GM12878 (cell line): Measurements from ENCODE around the gene ZBTB18. TPM values are rescaled to one million over a fixed set of nuclear protein-coding genes. Genes with fewer than 3 reads are reported as not detected.

Experiments used
- ATAC-seq: fragments of 200-7000 bp; cut with Tn5 transposase; 3 replicates; pipeline ENCODE4 v1.9.1; 2020; ENCODE audit warnings: mild to moderate bottlenecking, moderate library complexity
- BruUV-seq: library from RNA; stranded (reverse); fragments of 400-500 nt; replicated peaks from 2 replicates; lab custom pipeline; 2021; lab: Mats Ljungman, UMichigan
- CTCF ChIA-PET: fragments of 300-600 bp; sonication (Branson Sonifier 250); formaldehyde crosslinking; extraction: SDS; loops from one replicate; lab custom pipeline; 2021; ENCODE audit warnings: inconsistent platforms; lab: Yijun Ruan, JAX
- POLR2A ChIA-PET: fragments of 350-600 bp; formaldehyde crosslinking; extraction: SDS; loops from one replicate; lab custom pipeline; 2021; ENCODE audit warnings: inconsistent platforms; lab: Charles Lee
- RAD21 ChIA-PET: fragments of 300-600 bp; sonication (Branson Sonifier 250); formaldehyde crosslinking; loops from one replicate; lab custom pipeline; 2023; ENCODE audit warnings: antibody characterized with exemption; ENCODE audit not compliant: unreplicated experiment; lab: Charles Lee
- SMC1A ChIA-PET: fragments of 300-600 bp; sonication (Branson Sonifier 250); formaldehyde crosslinking; loops from one replicate; lab custom pipeline; 2023; ENCODE audit not compliant: unreplicated experiment, uncharacterized antibody; lab: Charles Lee
- DNase-seq: peaks from one replicate; pipeline ENCODE4 v3.0.0-alpha.2; 2011; ENCODE audit warnings: low read depth, low spot score
- FAIRE-seq: peaks from 3 replicates; lab custom pipeline; 2011; peaks lifted over from hg19 to GRCh38; lab: Jason Lieb, UNC
- H2AFZ ChIP-seq: 2 replicates; pipeline ENCODE4 v1.6.0; 2011; ENCODE audit warnings: low read depth, low read length, control low read depth; ENCODE audit not compliant: control insufficient read depth
- H3K27ac ChIP-seq: 2 replicates; pipeline ENCODE4 v1.5.1; 2011; ENCODE audit warnings: control low read depth; ENCODE audit not compliant: control insufficient read depth, insufficient read depth
- H3K27me3 ChIP-seq, 2 experiments: replicated peaks in 1 of 2; 2 replicates each; pipeline versions ENCODE4 v1.6.0 to v1.6.1; 2011; ENCODE audit warnings: low read length in 1 of 2; ENCODE audit not compliant: control insufficient read depth in 2 of 2, insufficient read depth in 2 of 2
- H3K36me3 ChIP-seq, 2 experiments: 2 replicates each; pipeline ENCODE4 v1.5.1; 2011; ENCODE audit warnings: low read length in 1 of 2; ENCODE audit not compliant: control insufficient read depth in 2 of 2, insufficient read depth in 2 of 2
- H3K4me1 ChIP-seq: 2 replicates; pipeline ENCODE4 v1.6.1; 2011; ENCODE audit warnings: mild to moderate bottlenecking, low read length, moderate library complexity, mixed read lengths; ENCODE audit not compliant: control insufficient read depth, insufficient read depth
- H3K4me2 ChIP-seq: 2 replicates; pipeline ENCODE4 v1.6.0; 2011; ENCODE audit warnings: control low read depth; ENCODE audit not compliant: control insufficient read depth, insufficient read depth
- H3K4me3 ChIP-seq: fragments of 200-600 bp; sonication (generic); 2 replicates; pipeline ENCODE4 v1.5.1; 2016
- H3K79me2 ChIP-seq: 2 replicates; pipeline ENCODE4 v1.6.0; 2011; ENCODE audit warnings: low read length; ENCODE audit not compliant: control insufficient read depth, insufficient read depth
- H3K9ac ChIP-seq: 2 replicates; pipeline ENCODE4 v1.8.0; 2011; ENCODE audit warnings: low read length, control low read depth, mixed read lengths; ENCODE audit not compliant: control insufficient read depth, insufficient read depth
- H3K9me3 ChIP-seq: replicated peaks from 3 replicates; pipeline ENCODE4 v1.5.1; 2011; ENCODE audit warnings: mild to moderate bottlenecking, low read length; ENCODE audit not compliant: control insufficient read depth, insufficient read depth
- H4K20me1 ChIP-seq: 2 replicates; pipeline ENCODE4 v1.6.0; 2011; ENCODE audit not compliant: control insufficient read depth, insufficient read depth
- EGR1 ChIP-seq, 2 experiments: IDR thresholded peaks; 1 replicate in 1 of 2; 2 replicates in 1 of 2; pipeline ENCODE4 v1.6.1; 2011 to 2012; ENCODE audit warnings: low read depth in 2 of 2, low read length in 2 of 2, borderline replicate concordance in 1 of 2, mild to moderate bottlenecking in 1 of 2, moderate library complexity in 1 of 2
- HDGF ChIP-seq: fragments of 450-650 bp; IDR thresholded peaks from 2 replicates; pipeline ENCODE4 v1.6.1; 2016; ENCODE audit warnings: antibody characterized with exemption
- KDM1A ChIP-seq: fragments of 200-600 bp; sonication (generic); IDR thresholded peaks from 2 replicates; pipeline ENCODE4 v1.6.1; 2016; ENCODE audit warnings: borderline replicate concordance
- LARP7 ChIP-seq: fragments of 450-650 bp; IDR thresholded peaks from 2 replicates; pipeline ENCODE4 v1.6.1; 2017; ENCODE audit warnings: mild to moderate bottlenecking
- MXI1 ChIP-seq: fragments of 150-350 bp; IDR thresholded peaks from 2 replicates; pipeline ENCODE4 v1.6.1; 2011; ENCODE audit warnings: low read depth, mild to moderate bottlenecking, inconsistent platforms, low read length, improper control_type of control experiment
- NR2F1 ChIP-seq: fragments of 450-650 bp; conservative IDR thresholded peaks from 2 replicates; pipeline ENCODE4 v1.6.1; 2017; ENCODE audit warnings: mild to moderate bottlenecking
- PAX5 ChIP-seq: IDR thresholded peaks from 2 replicates; pipeline ENCODE4 v1.6.1; 2011; ENCODE audit warnings: low read depth, low read length, borderline replicate concordance
- RCOR1 ChIP-seq: conservative IDR thresholded peaks from 2 replicates; pipeline ENCODE4 v1.6.1; 2012; ENCODE audit warnings: low read depth, low read length, improper control_type of control experiment
- RELA ChIP-seq: fragments of 450-650 bp; IDR thresholded peaks from 2 replicates; pipeline ENCODE4 v1.8.0; 2014; ENCODE audit warnings: borderline replicate concordance; ENCODE audit not compliant: partially characterized antibody
- WGBS: methylation state at CpG from one replicate; pipeline ENCODE4 v1.1.6; 2016; ENCODE audit warnings: low lambda C conversion rate; ENCODE audit not compliant: insufficient replicate concordance, insufficient coverage; ENCODE audit errors: missing lambda C conversion rate; 5-methylcytosine and 5-hydroxymethylcytosine counted together
- in situ Hi-C: fragments of 300-500 bp; cut with MboI; formaldehyde crosslinking; loops from 9 replicates; pipeline ENCODE4 v1.14.3; 2018; ENCODE audit warnings: mixed read lengths
- intact Hi-C: fragments of 100-400 bp; cut with micrococcal nuclease; formaldehyde crosslinking; loops from one replicate; pipeline ENCODE4 v1.14.2; 2022; ENCODE audit not compliant: unreplicated experiment
- polyA plus RNA-seq, 11 experiments: library from polyadenylated mRNA; depleted of rRNA in 4 of 11; unstranded in 6 of 11; stranded (reverse) in 5 of 11; fragments of >200 nt; fragmentation: Nextera tagmentation in 4 of 11; fragmentation: Illumina TruSeq in 1 of 11; extraction: Ambion mirVana in 4 of 11; extraction: Trizol in 1 of 11; gene quantifications; 1 replicate in 1 of 11; 2 replicates in 10 of 11; pipeline versions ENCODE4 v1.2.1 to v1.2.3, GENCODE V29; 2011 to 2016; ENCODE audit warnings: inconsistent platforms in 2 of 11, missing spikeins in 2 of 11, low read depth in 1 of 11
- total RNA-seq, 4 experiments: library from RNA; depleted of rRNA in 3 of 4; stranded (reverse); fragments of >200 nt in 3 of 4; fragmentation: Illumina TruSeq in 1 of 4; extraction: Trizol in 1 of 4; gene quantifications; 2 replicates each; pipeline versions ENCODE4 v1.2.1 to v1.2.3, GENCODE V29; 2013 to 2021
- TF ChIP-seq, protein P1 (sequence below): IDR thresholded peaks from 2 replicates; pipeline ENCODE4 v1.6.1; 2012; ENCODE audit warnings: low read length, inconsistent platforms
- TF ChIP-seq, protein P2 (sequence below): fragments of 450-650 bp; formaldehyde crosslinking; IDR thresholded peaks from 2 replicates; pipeline ENCODE4 v1.4.0; 2022; ENCODE audit warnings: mild to moderate bottlenecking, moderate library complexity
- TF ChIP-seq, protein P3 (sequence below): fragments of 450-650 bp; formaldehyde crosslinking; IDR thresholded peaks from 2 replicates; pipeline ENCODE4 v1.4.0; 2020; ENCODE audit warnings: mild to moderate bottlenecking, moderate library complexity
- TF ChIP-seq, protein P4 (sequence below): fragments of 450-650 bp; IDR thresholded peaks from 2 replicates; pipeline ENCODE4 v1.6.1; 2017; ENCODE audit warnings: borderline replicate concordance

Gene ZBTB18
- total and polyA plus RNA-seq, 10 of the 15 experiments (the other 5 are each of a cell fraction or from before 2014, with no cell fraction given), result 0.27 to 8.6 (median 6.1) TPM

DNA sequence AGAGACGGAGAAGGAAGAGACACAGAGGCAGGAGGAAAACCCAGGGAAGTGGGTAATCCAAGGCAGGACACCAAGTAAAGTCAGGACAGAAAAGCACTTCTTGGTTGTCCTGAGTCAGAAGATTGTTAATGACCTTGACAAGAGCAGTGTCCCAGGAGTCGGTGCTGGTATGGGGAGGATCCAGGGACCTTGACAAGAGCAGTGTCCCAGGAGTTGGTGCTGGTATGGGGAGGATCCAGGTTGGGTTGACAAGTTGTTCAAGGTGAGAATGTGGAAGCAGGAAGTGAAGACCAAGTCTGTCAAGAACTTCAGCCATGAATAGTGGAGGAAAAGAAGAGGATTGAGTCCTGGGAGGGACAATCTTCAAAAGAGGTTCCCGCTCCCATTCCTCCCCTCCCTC lies 31.9 kb downstream of the ZBTB18 start:
- Histone ChIP-seq H3K4me3 (no peak overlapping the region), H3K27me3 (peaks cover 2 to 4% of the 10 kb centered on the region in 2 experiments; a peak in 3 of 4 replicates), H4K20me1 (no peaks in the 10 kb centered on the region), H2AFZ (no peak overlapping the region), H3K9me3 (no peaks in the 10 kb centered on the region), H3K27ac (no peak overlapping the region), H3K4me2 (no peak overlapping the region), H3K9ac (no peak overlapping the region), H3K36me3 (no peaks in the 10 kb centered on the region), H3K4me1 (no peaks in the 10 kb centered on the region), H3K79me2 (no peaks in the 10 kb centered on the region)
- DNase-seq, result no peak
- ChIA-PET RAD21 (no interaction called here), SMC1A (no interaction called here), CTCF (no interaction called here), POLR2A (interaction anchor here (0.6 kb wide), 1 partner anchor 90 kb away, joined by 4 read pairs; no protein-coding TSS in a partner anchor)
- BruUV-seq, result no TSS peak
- WGBS, result 88% methylated on average over 3 of the region's 3 CpGs
- intact Hi-C loops, result no loop called here
- in situ Hi-C loops, result no loop called here
- TF ChIP-seq RELA (no peak), PAX5 (no peak), HDGF (no peak), NR2F1 (no peak), KDM1A (no peak), MXI1 (no peak), EGR1 (IDR thresholded peaks at IDR 0.05; ENCODE audit: borderline replicate concordance in 1 of 2, low read depth in 2 of 2, low read length in 2 of 2) (no peak), LARP7 (no peak), RCOR1 (no peak)
- TF ChIP-seq, protein P1, sequence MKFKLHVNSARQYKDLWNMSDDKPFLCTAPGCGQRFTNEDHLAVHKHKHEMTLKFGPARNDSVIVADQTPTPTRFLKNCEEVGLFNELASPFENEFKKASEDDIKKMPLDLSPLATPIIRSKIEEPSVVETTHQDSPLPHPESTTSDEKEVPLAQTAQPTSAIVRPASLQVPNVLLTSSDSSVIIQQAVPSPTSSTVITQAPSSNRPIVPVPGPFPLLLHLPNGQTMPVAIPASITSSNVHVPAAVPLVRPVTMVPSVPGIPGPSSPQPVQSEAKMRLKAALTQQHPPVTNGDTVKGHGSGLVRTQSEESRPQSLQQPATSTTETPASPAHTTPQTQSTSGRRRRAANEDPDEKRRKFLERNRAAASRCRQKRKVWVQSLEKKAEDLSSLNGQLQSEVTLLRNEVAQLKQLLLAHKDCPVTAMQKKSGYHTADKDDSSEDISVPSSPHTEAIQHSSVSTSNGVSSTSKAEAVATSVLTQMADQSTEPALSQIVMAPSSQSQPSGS, result no peak
- TF ChIP-seq, protein P2, sequence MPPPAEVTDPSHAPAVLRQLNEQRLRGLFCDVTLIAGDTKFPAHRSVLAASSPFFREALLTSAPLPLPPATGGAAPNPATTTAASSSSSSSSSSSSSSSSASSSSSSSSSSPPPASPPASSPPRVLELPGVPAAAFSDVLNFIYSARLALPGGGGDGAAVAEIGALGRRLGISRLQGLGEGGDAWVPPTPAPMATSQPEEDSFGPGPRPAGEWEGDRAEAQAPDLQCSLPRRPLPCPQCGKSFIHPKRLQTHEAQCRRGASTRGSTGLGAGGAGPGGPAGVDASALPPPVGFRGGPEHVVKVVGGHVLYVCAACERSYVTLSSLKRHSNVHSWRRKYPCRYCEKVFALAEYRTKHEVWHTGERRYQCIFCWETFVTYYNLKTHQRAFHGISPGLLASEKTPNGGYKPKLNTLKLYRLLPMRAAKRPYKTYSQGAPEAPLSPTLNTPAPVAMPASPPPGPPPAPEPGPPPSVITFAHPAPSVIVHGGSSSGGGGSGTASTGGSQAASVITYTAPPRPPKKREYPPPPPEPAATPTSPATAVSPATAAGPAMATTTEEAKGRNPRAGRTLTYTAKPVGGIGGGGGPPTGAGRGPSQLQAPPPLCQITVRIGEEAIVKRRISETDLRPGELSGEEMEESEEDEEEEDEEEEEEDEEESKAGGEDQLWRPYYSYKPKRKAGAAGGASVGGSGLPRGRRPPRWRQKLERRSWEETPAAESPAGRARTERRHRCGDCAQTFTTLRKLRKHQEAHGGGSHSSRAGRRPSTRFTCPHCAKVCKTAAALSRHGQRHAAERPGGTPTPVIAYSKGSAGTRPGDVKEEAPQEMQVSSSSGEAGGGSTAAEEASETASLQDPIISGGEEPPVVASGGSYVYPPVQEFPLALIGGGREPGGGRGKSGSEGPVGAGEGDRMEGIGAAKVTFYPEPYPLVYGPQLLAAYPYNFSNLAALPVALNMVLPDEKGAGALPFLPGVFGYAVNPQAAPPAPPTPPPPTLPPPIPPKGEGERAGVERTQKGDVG, result no peak
- TF ChIP-seq, protein P3, sequence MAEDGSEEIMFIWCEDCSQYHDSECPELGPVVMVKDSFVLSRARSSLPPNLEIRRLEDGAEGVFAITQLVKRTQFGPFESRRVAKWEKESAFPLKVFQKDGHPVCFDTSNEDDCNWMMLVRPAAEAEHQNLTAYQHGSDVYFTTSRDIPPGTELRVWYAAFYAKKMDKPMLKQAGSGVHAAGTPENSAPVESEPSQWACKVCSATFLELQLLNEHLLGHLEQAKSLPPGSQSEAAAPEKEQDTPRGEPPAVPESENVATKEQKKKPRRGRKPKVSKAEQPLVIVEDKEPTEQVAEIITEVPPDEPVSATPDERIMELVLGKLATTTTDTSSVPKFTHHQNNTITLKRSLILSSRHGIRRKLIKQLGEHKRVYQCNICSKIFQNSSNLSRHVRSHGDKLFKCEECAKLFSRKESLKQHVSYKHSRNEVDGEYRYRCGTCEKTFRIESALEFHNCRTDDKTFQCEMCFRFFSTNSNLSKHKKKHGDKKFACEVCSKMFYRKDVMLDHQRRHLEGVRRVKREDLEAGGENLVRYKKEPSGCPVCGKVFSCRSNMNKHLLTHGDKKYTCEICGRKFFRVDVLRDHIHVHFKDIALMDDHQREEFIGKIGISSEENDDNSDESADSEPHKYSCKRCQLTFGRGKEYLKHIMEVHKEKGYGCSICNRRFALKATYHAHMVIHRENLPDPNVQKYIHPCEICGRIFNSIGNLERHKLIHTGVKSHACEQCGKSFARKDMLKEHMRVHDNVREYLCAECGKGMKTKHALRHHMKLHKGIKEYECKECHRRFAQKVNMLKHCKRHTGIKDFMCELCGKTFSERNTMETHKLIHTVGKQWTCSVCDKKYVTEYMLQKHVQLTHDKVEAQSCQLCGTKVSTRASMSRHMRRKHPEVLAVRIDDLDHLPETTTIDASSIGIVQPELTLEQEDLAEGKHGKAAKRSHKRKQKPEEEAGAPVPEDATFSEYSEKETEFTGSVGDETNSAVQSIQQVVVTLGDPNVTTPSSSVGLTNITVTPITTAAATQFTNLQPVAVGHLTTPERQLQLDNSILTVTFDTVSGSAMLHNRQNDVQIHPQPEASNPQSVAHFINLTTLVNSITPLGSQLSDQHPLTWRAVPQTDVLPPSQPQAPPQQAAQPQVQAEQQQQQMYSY (CRISPR knock-in tag), result no peak
- TF ChIP-seq, protein P4, sequence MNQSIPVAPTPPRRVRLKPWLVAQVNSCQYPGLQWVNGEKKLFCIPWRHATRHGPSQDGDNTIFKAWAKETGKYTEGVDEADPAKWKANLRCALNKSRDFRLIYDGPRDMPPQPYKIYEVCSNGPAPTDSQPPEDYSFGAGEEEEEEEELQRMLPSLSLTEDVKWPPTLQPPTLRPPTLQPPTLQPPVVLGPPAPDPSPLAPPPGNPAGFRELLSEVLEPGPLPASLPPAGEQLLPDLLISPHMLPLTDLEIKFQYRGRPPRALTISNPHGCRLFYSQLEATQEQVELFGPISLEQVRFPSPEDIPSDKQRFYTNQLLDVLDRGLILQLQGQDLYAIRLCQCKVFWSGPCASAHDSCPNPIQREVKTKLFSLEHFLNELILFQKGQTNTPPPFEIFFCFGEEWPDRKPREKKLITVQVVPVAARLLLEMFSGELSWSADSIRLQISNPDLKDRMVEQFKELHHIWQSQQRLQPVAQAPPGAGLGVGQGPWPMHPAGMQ, result no peak
- FAIRE-seq, result no peak
- ATAC-seq, result no peak
